ENCODE results near the gene NUDT16L1.
"Not testable (repeated sequence)": the region's sequence is repeated elsewhere in the genome, so short reads cannot be mapped to it uniquely, and the experiment has no call there.

NUDT16L1 gene

DNA sequence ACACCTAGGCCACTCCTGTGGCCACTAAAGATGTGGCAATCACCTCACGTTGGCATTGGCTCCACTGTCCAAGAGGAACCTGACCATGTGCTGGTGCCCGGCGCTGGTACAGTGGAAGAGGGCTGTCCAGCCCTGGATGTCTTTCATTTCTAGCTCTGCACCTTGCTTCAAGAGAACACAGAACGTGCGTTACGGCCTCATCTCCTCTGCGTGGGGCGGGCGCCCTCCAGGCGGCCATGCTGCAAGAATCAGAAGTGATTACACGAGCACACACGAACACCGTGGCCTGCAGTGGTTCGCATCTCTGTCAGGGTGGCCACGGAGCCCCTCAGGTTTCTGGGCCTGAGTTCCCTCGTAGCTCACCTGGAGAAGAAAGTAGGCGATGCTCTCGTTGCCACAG lies 33.3 kb downstream of the NUDT16L1 start:
- no peak for DNase-seq

DNA sequence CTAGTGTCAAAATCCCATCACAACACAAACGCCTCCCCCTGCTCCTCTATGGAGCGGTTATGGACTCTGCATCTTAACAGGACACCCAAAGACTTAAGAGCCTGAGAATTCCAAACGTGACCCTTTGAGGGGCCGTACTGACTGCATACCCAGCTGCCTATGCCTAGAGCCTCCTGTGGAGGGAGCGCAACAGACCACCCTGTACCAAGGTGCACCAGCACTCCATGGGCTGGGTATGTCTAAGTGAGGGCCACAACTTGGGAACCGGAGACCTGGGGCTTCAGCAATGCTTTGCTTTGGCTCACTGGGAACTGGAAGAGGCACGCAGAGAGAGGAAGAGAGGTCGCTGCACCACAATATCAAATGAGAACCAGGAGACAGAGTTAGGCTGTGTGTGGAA lies 35.3 kb downstream of the NUDT16L1 start:
- DNase-seq = no peak

DNA sequence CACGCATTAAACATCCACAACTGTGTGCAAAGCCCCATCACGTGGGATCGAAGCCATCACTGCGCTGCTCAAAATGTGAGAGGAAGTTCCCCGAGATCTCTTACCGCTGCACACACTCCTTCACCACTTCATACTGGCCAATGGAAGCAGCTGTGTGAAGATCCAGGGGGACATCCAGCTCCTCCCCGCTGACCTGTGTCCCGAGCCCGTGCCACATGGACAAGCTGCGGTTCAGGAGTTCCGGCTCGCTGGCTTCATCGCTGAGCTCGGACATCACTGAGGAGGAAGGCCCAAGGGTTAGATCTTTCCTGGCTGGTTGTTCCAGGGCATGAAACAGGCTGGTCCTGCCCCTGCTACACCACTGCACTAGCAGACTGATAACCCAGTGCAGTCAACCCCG lies 36.5 kb downstream of the NUDT16L1 start:
- DNase-seq = no peak

DNA sequence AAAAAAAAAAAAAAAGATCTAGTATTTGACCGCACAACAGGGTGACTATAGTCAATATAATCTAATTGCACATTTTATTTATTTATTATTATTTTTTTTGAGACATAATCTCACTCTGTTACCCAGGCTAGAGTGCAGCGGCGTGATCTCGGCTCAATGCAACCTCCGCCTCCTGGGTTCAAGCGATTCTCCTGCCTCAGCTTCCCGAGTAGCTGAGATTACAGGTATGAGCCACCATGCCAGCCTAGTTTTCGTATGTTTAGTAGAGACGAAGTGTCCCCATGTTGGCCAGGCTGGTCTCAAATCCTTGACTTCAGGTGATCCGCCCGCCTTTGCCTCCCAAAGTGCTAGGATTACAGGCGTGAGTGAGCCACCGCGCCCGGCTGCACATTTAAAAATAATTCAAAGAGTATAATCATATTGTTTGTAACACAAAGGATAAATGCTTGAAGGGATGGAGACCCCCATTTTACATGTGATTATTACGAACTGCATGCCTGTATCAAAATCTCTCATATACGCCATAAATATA lies 39.9 kb downstream of the NUDT16L1 start:
- DNase-seq = no peak

DNA sequence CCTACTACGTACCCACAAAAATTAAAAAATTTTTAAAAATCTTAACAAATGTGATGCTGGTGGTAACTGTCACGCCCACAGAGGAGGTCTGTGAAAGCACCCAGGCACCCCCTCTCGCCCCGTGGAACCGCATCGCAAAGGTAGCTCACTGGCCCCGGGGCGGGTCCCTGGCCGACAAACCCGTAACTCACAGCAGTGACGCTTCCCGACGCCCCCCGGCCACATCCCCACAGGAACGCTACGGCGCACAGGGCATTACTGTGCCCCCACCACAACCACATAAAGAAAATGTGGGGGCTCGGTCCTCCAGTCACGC lies 40.3 kb downstream of the NUDT16L1 start:
- peak in 1 of 4 experiments; percentile 26 for DNase-seq

DNA sequence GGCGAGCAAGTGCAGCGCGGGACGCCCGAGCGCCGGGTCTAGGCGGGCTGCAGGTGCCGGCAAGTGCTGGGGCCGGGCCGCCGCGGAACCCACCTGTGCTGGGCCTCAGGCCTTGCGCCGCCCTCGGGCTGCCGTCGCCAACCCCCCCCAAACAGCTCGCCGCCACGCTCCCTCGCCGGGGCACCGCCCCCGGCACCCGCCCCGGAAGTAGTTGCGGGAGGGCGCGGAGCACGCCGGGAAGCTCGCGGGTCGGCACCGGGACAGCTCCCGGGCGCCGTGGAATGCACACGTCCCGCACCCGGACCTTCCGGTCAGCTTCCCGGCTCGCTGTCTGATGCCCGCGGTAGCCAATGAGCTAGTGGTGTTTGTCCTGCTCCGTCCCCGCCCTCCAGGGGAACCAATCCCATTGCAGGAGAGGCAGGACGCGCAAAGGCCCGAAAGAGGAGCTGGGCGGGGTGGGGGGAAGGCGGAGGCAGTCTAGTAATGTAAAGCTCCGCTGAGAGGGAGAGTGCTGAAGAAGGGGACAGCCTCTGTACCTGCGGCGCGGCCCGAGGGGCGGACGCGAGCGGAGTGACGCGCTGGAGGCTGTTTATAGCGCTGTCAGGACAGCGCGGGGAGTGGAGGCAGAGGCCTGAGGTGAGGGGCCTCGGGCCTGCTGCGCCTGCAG lies 40.8 kb downstream of the NUDT16L1 start, which contains the start of the genes ANKS3 and DNAAF8:
Gene ANKS3, minus strand, starts transcription at position 209 of the 667 bp plus-strand sequence. CDS start 4,122 bp downstream, outside the sequence.
Gene DNAAF8, plus strand, starts transcription at position 475 of the 667 bp plus-strand sequence. CDS start 1,978 bp downstream, outside the sequence.
- DNase-seq = peak; percentile 54 to 73 (median 63)

DNA sequence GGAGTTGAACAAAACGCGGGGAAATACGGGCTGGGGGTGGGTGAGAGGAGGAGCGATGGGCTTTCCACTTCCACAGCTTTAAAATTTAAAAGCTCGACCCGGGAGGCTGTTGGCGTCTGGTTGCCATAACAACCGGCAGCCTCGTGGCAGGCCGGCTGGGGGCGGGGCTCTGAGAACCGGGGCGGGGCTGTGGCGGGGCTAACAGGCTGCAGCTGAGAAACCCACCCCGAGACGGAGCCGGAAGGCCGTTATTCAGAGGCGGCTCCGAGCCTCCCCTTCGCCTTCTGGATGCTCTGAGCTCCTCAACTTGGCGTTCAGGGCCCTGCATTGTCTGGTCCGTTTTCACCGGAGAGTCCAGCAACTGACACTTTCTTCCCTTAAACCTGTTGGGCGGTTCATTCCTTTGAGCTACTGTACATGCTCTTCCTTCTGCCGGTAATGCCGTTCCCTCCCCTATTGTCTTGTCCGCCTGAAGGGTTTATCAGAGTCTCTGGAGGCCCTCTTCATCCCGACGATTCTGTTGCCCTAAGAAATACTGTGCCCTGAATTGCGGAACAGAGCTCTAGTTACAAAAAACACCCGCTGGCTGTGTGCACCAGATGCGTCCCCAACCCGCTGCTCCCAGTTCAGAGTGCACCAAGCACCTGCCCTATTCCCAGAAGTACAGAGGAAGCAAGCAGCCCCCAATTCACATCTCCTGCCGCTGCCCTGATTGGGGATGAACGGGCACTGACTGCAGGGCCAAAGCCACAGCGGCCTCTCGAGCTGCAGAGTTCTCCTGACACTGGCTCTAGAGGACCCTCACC lies 41.6 kb downstream of the NUDT16L1 start:
- peak; percentile 78 to 94 (median 86) for DNase-seq

DNA sequence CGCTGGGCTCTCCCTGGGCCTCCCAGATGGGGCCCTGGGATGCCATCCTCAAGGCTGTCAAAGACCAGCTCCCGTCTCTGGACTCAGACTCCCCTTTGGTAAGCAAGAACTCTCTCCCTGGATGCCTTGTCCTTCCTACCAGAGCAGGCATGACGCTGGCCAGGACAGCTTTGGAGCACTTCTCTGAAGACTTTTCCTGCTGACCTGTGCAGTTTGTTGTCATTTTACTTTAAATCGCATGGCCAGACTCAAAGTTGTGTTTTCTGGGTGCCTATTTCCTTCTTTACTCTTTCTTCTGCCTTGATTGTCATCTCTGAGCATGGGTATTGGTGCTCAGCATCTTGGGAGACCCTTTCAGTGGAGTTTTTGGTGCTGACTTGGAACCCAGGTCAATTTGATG lies 43.2 kb downstream of the NUDT16L1 start:
- DNase-seq = no peak

DNA sequence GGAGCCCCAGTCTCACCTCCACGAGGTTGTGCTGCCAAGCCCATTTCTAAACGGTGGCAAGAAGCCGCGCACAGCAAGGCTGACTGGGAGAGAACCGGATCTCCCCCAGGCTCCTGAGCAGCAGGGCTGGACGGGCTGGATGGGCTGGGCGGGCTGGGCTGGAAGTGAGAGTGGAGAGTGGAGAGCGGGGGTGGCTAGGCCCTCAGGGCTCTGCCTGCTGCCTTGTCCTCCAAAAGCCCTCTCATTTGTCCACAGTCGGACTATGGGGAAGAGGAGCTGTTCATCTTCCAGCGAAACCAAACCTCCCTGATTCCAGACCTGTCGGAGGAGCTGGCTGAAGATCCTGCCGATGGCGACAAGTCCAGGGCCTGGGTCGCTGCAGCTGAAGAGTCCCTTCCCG lies 44.2 kb downstream of the NUDT16L1 start:
- no peak for DNase-seq

DNA sequence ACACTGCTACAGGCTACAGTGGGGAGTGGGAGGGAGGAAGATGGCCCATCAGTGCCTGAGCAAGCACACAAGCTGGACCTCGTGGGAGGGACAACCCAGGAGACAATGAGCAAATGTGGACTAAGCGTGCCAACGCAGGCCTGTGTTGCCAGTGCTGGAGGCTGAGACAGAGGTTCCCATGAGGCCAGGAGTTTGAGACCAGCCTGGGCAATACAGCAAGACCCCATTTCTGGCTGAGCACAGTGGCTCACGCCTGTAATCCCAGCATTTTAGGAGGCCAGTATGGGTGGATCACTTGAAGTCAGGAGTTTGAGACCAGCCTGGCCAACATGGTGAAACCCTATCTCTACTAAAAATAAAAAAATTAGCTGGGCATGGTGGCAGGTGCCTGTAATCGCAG lies 45.0 kb downstream of the NUDT16L1 start:
- not testable (repeated sequence) for DNase-seq

DNA sequence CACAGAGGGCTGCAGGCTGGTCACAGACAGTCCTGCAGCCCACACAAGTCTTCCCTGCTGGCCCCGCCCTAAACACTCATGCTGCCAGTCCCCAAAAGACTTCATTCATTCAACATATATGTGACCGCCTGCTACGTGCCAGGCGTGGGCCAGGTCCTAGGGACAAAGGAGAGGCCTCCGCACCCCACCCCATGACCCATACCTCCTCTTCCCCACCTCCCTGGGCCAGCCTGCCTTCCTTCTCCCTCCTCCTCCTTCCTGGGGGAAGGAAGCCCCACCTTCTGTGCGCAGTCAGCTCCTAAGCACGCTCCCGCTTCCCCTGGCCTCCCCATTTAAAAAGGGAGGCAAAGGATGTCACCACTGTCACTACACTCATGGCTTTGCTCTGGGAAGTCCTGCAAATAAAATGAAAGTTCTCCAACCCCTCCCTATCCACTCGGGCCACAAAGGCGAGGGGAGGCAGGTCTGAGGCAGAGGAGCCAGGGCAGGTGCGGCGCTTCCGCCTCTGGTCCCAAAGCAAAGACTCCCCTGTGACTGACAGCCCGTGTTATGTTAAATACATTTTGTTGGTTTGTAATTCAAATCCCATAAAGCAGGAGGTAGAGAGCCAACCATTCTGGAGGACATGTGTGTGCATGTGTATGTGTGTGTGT lies 50.0 kb downstream of the NUDT16L1 start:
- no peak for DNase-seq

DNA sequence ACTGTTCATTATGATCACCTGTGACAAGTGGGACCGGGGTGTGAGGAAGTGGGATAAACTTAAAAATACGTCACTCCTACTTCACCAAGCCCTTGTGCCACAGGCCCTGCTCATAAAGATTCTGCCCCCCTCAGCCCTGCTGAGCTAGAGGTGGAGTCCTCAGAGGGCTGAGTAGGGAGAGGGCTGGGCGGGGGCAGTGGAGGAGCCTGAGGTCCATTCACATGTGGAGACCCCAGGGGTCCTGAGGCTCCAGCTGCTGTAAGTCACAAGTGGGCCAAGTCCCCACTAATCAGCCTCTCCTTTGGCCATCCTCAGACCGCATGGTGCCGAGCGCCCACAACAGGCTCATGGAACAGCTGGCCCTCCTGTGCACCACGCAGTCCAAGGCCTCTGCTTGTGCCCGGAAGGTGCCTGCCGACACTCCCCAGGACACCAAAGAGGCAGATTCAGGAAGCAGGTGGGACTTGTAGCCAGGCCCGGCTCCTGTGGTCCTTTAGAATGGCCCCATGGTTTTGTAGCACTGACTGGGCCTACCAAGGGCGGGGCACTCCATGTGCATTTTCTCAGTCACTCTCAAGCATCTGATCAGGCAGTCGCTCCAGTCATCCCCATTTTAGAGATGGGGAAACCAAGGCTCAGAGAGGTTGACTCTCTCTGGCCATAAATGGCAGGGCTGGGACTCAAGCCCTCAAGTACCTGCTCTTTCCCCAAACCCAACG lies 51.4 kb downstream of the NUDT16L1 start:
- DNase-seq = no peak

DNA sequence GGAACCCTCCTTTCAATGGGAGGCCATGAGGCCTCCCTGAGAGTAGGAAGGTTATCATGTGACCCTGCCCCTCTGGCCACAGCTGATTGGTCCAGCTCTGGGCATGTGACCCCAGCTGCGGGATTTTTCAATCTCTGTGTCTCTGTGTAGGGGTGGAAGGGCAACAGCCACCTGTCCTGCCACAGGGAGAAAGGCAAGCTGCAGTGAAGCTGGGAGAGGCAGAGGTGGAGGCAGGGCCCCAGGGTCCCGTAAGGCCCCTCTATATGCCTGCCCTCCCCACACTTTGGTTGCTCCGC lies 51.9 kb downstream of the NUDT16L1 start:
- DNase-seq = no peak
